Ascending aorta (tissue), 2 donors: Measurements from ENCODE around the gene RPN1. TPM values are rescaled to one million over a fixed set of nuclear protein-coding genes. Genes with fewer than 3 reads are reported as not detected.

Experiments used
- DNase-seq, 2 donors: peaks; one replicate each; pipeline ENCODE4 v3.0.0-alpha.2; 2019; ENCODE audit warnings: low spot score in 2 of 2
- H3K27ac ChIP-seq, 2 donors: fragments of 200-600 bp; sonication (generic); one replicate each; pipeline ENCODE4 v1.5.1; 2016 to 2017; ENCODE audit warnings: mild to moderate bottlenecking in 1 of 2
- H3K27me3 ChIP-seq: fragments of 200-600 bp; sonication (generic); one replicate; pipeline ENCODE4 v1.5.1; 2017
- H3K36me3 ChIP-seq, 2 donors: fragments of 200-600 bp; sonication (generic); one replicate each; pipeline ENCODE4 v1.5.1; 2016
- H3K4me1 ChIP-seq, 2 donors: fragments of 200-600 bp; sonication (generic); one replicate each; pipeline ENCODE4 v1.5.1; 2016 to 2017; ENCODE audit warnings: mild to moderate bottlenecking in 1 of 2
- H3K4me3 ChIP-seq, 2 donors: fragments of 200-600 bp; sonication (generic); one replicate each; pipeline ENCODE4 v1.5.1; 2016 to 2017; ENCODE audit warnings: mild to moderate bottlenecking in 1 of 2
- H3K9me3 ChIP-seq, 2 donors: fragments of 200-600 bp; sonication (generic); one replicate each; pipeline ENCODE4 v1.5.1; 2016
- CTCF ChIP-seq, 3 experiments: fragments of 200-600 bp in 2 of 3; fragments of 450-650 bp in 1 of 3; sonication (generic) in 2 of 3; IDR thresholded peaks; one replicate each; pipeline ENCODE4 v1.5.1; 2016 to 2019; ENCODE audit warnings: antibody characterized with exemption in 3 of 3, mild to moderate bottlenecking in 1 of 3, moderate library complexity in 1 of 3
- intact Hi-C: fragments of 100-400 bp; cut with DNase I; formaldehyde crosslinking; loops from one replicate; pipeline ENCODE4 v1.15.1; 2023
- total RNA-seq: library from RNA; depleted of rRNA; stranded (reverse); fragments of >200 nt; gene quantifications from one replicate; pipeline ENCODE4 v1.1.0, GENCODE V29; 2016

The RPN1 gene
- total RNA-seq, 1 donor from 2014 or later: 226 TPM

- H3K27ac ChIP-seq: peak overlapping the region; percentile 73 to 80
- H3K4me3 ChIP-seq: peak overlapping the region; percentile 83 to 86
- H3K9me3 ChIP-seq: no peaks in the 10 kb centered on the region
- peaks cover 31 to 39% of the 10 kb centered on the region in 2 donors for H3K36me3 ChIP-seq
- intact Hi-C loops: loop anchor here (2.0 to 10.0 kb wide), 2 partner anchors 228 to 1024 kb away; partner anchors contain the start of genes MCM2 and TPRA1
- H3K27me3 ChIP-seq: no peaks in the 10 kb centered on the region
- TF ChIP-seq CTCF (IDR thresholded peaks at IDR 0.05): no peak
- DNase-seq: no peak
- H3K4me1 ChIP-seq: peaks cover 6 to 16% of the 10 kb centered on the region in 2 donors
Observed at GRCh38 chr3:128618398-128618726, 32.3 kb downstream of the RPN1 start.

- intact Hi-C loops: loop anchor here (1.0 to 10.0 kb wide), 6 partner anchors 33 to 1023 kb away; partner anchors contain the start of genes ACAD9, MCM2, RAB7A and RPN1
- peak overlapping the region; percentile 83 to 86 for H3K4me3 ChIP-seq
- peaks cover 6 to 16% of the 10 kb centered on the region in 2 donors for H3K4me1 ChIP-seq
- peak; percentile 94 to 95 (median 94) for TF ChIP-seq CTCF (IDR thresholded peaks at IDR 0.05)
- no peaks in the 10 kb centered on the region for H3K27me3 ChIP-seq
- peak overlapping the region; percentile 73 to 80 for H3K27ac ChIP-seq
- H3K36me3 ChIP-seq: peaks cover 25 to 33% of the 10 kb centered on the region in 2 donors
- peak; percentile 84 to 99 for DNase-seq
- no peaks in the 10 kb centered on the region for H3K9me3 ChIP-seq
Observed at GRCh38 chr3:128617557-128618397, 32.8 kb downstream of the RPN1 start.

- no peak for DNase-seq
- Histone ChIP-seq H3K27me3 (no peaks in the 10 kb centered on the region), H3K4me3 (peak overlapping the region; percentile 83 to 86), H3K4me1 (peaks cover 6 to 16% of the 10 kb centered on the region in 2 donors), H3K36me3 (peaks cover 23 to 27% of the 10 kb centered on the region in 2 donors), H3K9me3 (no peaks in the 10 kb centered on the region), H3K27ac (peak overlapping the region; percentile 73 to 80)
- intact Hi-C loops: loop anchor here (1.0 to 10.0 kb wide), 5 partner anchors 33 to 1022 kb away; partner anchors contain the start of genes ACAD9, MCM2, RAB7A and RPN1
- no peak for TF ChIP-seq CTCF (IDR thresholded peaks at IDR 0.05)
Observed at GRCh38 chr3:128617270-128617556, 33.4 kb downstream of the RPN1 start.

- peak overlapping the region; percentile 73 to 80 for H3K27ac ChIP-seq
- TF ChIP-seq CTCF (IDR thresholded peaks at IDR 0.05): no peak
- intact Hi-C loops: loop anchor here (1.0 to 10.0 kb wide), 5 partner anchors 34 to 1022 kb away; partner anchors contain the start of genes ACAD9, MCM2, RAB7A and RPN1
- peak overlapping the region; percentile 83 to 86 for H3K4me3 ChIP-seq
- H3K4me1 ChIP-seq: peaks cover 6 to 16% of the 10 kb centered on the region in 2 donors
- no peak for DNase-seq
- H3K36me3 ChIP-seq: peaks cover 18 to 22% of the 10 kb centered on the region in 2 donors
- H3K27me3 ChIP-seq: no peaks in the 10 kb centered on the region
- no peaks in the 10 kb centered on the region for H3K9me3 ChIP-seq
Observed at GRCh38 chr3:128616516-128617269, 33.9 kb downstream of the RPN1 start.

GRCh38 chr3:128614076-128614475 lies 36.5 kb downstream of the RPN1 start:
- TF ChIP-seq CTCF (IDR thresholded peaks at IDR 0.05): no peak
- Histone ChIP-seq H3K27ac (no peak overlapping the region), H3K4me3 (no peak overlapping the region), H3K27me3 (no peaks in the 10 kb centered on the region), H3K9me3 (no peaks in the 10 kb centered on the region), H3K36me3 (no peaks in the 10 kb centered on the region), H3K4me1 (peaks cover 6 to 13% of the 10 kb centered on the region in 2 donors)
- DNase-seq: no peak
- intact Hi-C loops: loop anchor here (10.0 kb wide), 1 partner anchor 1019 kb away; the partner anchor contains the start of genes MCM2 and TPRA1
